SJCRH30 (cell line): ENCODE measurements around the gene TBC1D22A. TPM values are rescaled to one million over a fixed set of nuclear protein-coding genes. Genes with fewer than 3 reads are reported as not detected.

Experiments
- DNase-seq, 2 experiments: peaks; one replicate each; pipeline ENCODE4 v3.0.0-alpha.2; 2015 to 2020
- H3K27ac ChIP-seq: fragments of 250-450 bp; sonication (Bioruptor Pico); 2 replicates; pipeline ENCODE4 v1.5.1; 2020; ENCODE audit warnings: mild to moderate bottlenecking, moderate library complexity
- H3K27me3 ChIP-seq: fragments of 250-450 bp; sonication (Bioruptor Pico); 2 replicates; pipeline ENCODE4 v1.5.1; 2020; ENCODE audit warnings: mild to moderate bottlenecking, moderate library complexity
- H3K36me3 ChIP-seq: fragments of 250-450 bp; sonication (Bioruptor Pico); 2 replicates; pipeline ENCODE4 v1.5.1; 2020; ENCODE audit warnings: mild to moderate bottlenecking, moderate library complexity
- H3K4me1 ChIP-seq: fragments of 250-450 bp; sonication (Bioruptor Pico); 2 replicates; pipeline ENCODE4 v1.5.1; 2020; ENCODE audit warnings: mild to moderate bottlenecking, moderate library complexity
- H3K4me3 ChIP-seq: fragments of 250-450 bp; sonication (Bioruptor Pico); 2 replicates; pipeline ENCODE4 v1.5.1; 2020; ENCODE audit warnings: mild to moderate bottlenecking, moderate library complexity
- H3K9me3 ChIP-seq: fragments of 250-450 bp; sonication (Bioruptor Pico); replicated peaks from 2 replicates; pipeline ENCODE4 v1.5.1; 2020; ENCODE audit warnings: mild to moderate bottlenecking, moderate library complexity
- total RNA-seq: library from RNA; depleted of rRNA; stranded (reverse); fragments of >200 nt; shearing (Covaris generic); gene quantifications from 2 replicates; pipeline ENCODE4 v1.2.3, GENCODE V29; 2014

Gene TBC1D22A
- total RNA-seq, 1 experiment from 2014 or later: 8.9 TPM

GRCh38 chr22:47039356-47039755 is 276.9 kb downstream of the TBC1D22A start:
- no peaks in the 10 kb centered on the region for H3K27me3 ChIP-seq
- no peaks in the 10 kb centered on the region for H3K4me1 ChIP-seq
- no peak overlapping the region for H3K4me3 ChIP-seq
- H3K27ac ChIP-seq: no peak overlapping the region
- no peaks in the 10 kb centered on the region for H3K36me3 ChIP-seq
- H3K9me3 ChIP-seq: no peaks in the 10 kb centered on the region
- DNase-seq: no peak

DNA sequence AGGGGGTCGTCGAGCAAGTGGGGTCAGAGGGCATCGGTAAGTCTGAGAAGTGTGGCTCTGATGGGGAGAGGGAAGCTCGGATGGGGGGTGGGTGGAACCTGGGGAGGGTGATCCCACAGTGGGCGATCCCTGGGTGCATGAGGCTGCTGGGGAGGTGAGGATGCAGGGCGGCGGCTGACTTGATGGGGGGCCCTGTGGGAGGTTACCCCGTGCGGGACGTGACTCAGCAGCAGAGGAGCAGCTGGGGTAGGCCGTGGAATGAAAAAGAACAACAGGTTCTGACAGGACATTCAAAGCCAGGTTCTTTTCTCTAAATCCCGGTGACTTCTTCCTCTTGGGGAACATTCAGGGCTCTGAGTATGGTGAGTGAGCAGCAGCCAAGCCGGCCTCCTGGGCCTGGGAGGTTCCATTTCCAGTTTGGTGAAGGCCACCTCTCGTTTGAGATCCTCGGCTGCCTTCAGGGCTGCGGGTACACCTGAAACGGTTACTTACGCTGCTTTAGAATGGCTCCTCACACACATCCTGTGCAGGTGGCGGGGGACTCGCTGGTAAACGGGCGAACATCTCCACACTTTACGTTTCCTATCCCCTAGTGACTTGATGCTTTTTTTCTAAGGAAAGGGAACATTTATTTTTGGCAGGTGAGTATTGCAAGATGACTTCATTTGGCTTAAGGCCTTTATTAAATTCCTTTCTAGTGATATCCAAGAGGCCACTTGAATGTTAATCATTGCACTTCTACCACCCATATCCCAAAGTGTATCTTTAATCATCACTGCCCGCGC is 278.2 kb downstream of the TBC1D22A start:
- Histone ChIP-seq H3K27ac (no peak overlapping the region), H3K36me3 (no peaks in the 10 kb centered on the region), H3K4me3 (no peak overlapping the region), H3K27me3 (no peaks in the 10 kb centered on the region), H3K4me1 (no peaks in the 10 kb centered on the region), H3K9me3 (no peaks in the 10 kb centered on the region)
- DNase-seq: no peak

- no peak overlapping the region for H3K4me3 ChIP-seq
- H3K4me1 ChIP-seq: no peaks in the 10 kb centered on the region
- no peaks in the 10 kb centered on the region for H3K27me3 ChIP-seq
- DNase-seq: no peak
- H3K9me3 ChIP-seq: no peaks in the 10 kb centered on the region
- H3K27ac ChIP-seq: no peak overlapping the region
- no peaks in the 10 kb centered on the region for H3K36me3 ChIP-seq
Measured at GRCh38 chr22:47041271-47042115, 279.0 kb downstream of the TBC1D22A start.

- Histone ChIP-seq H3K9me3 (no peaks in the 10 kb centered on the region), H3K27me3 (no peaks in the 10 kb centered on the region), H3K4me1 (no peaks in the 10 kb centered on the region), H3K4me3 (no peak overlapping the region), H3K36me3 (no peaks in the 10 kb centered on the region), H3K27ac (no peak overlapping the region)
- DNase-seq: no peak
Measured at GRCh38 chr22:47042116-47042825, 279.8 kb downstream of the TBC1D22A start.

- no peak overlapping the region for H3K4me3 ChIP-seq
- no peak for DNase-seq
Measured at GRCh38 chr22:47042861-47043496, 280.5 kb downstream of the TBC1D22A start.

GRCh38 chr22:47043835-47044721 is 281.6 kb downstream of the TBC1D22A start:
- peak in 1 of 2 experiments; percentile 9 for DNase-seq
- no peak overlapping the region for H3K4me3 ChIP-seq
- H3K36me3 ChIP-seq: no peaks in the 10 kb centered on the region
- no peaks in the 10 kb centered on the region for H3K4me1 ChIP-seq
- no peaks in the 10 kb centered on the region for H3K9me3 ChIP-seq
- no peaks in the 10 kb centered on the region for H3K27me3 ChIP-seq
- no peak overlapping the region for H3K27ac ChIP-seq

More at GRCh38 chr22:47042861-47043496, 280.5 kb downstream of the TBC1D22A start:
- H3K27ac ChIP-seq: no peak overlapping the region
- H3K4me1 ChIP-seq: no peaks in the 10 kb centered on the region
- no peaks in the 10 kb centered on the region for H3K36me3 ChIP-seq
- H3K27me3 ChIP-seq: no peaks in the 10 kb centered on the region
- no peaks in the 10 kb centered on the region for H3K9me3 ChIP-seq

- H3K9me3 ChIP-seq: no peaks in the 10 kb centered on the region
- H3K36me3 ChIP-seq: no peaks in the 10 kb centered on the region
- H3K4me1 ChIP-seq: no peaks in the 10 kb centered on the region
- H3K4me3 ChIP-seq: no peak overlapping the region
- no peak overlapping the region for H3K27ac ChIP-seq
- DNase-seq: no peak
- H3K27me3 ChIP-seq: no peaks in the 10 kb centered on the region
Measured at GRCh38 chr22:47044722-47045535, 282.5 kb downstream of the TBC1D22A start.

- H3K9me3 ChIP-seq: no peaks in the 10 kb centered on the region
- no peaks in the 10 kb centered on the region for H3K36me3 ChIP-seq
- H3K27ac ChIP-seq: no peak overlapping the region
- no peaks in the 10 kb centered on the region for H3K4me1 ChIP-seq
- H3K4me3 ChIP-seq: no peak overlapping the region
- H3K27me3 ChIP-seq: no peaks in the 10 kb centered on the region
- no peak for DNase-seq
Measured at GRCh38 chr22:47045691-47046410, 283.4 kb downstream of the TBC1D22A start.

GRCh38 chr22:47046411-47047065 is 284.1 kb downstream of the TBC1D22A start:
- no peak overlapping the region for H3K4me3 ChIP-seq
- H3K36me3 ChIP-seq: no peaks in the 10 kb centered on the region
- no peak for DNase-seq
- no peaks in the 10 kb centered on the region for H3K27me3 ChIP-seq
- H3K4me1 ChIP-seq: no peaks in the 10 kb centered on the region
- no peaks in the 10 kb centered on the region for H3K9me3 ChIP-seq
- no peak overlapping the region for H3K27ac ChIP-seq

DNA sequence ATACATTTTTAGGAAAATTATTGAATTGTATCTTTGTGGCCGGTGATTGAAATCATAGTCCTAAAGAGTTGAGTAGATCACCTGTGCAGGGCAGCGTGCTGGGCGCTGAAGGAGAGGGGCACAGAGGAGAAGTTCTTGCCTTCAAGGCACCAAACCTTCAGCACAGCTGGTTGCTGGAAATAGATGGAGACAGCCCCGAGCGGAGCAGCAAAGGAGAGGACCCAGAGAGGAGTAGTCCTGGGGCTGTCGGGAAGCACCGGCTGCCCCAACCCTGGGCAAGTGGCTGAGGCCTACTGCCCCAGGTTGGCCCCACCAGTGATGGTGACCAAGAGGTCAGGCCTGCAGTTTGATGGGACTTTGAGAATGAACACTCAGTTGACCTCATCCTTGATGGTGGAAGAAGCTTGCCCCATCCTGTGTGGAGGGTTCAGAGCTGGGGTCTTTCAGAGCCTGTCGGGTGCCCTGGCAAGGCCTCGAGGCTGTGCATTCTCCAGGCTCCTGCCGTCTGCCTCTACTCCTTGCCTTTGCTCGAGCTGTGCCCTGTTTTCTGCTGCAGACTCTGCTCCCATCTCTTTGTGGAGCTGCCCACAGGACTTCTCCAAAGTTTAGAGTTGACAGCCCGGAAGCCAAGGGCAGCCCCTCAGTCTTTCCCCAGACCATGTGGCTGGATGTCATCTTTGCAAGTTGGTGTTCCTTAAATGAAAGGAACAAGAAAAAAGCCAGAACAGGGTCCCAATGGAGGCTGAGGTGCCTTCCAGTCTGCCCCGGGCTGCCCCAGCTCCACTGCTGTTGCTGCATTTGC is 285.1 kb downstream of the TBC1D22A start:
- no peaks in the 10 kb centered on the region for H3K36me3 ChIP-seq
- no peaks in the 10 kb centered on the region for H3K27me3 ChIP-seq
- no peak for DNase-seq
- H3K9me3 ChIP-seq: no peaks in the 10 kb centered on the region
- no peak overlapping the region for H3K4me3 ChIP-seq
- no peaks in the 10 kb centered on the region for H3K4me1 ChIP-seq
- H3K27ac ChIP-seq: no peak overlapping the region

DNA sequence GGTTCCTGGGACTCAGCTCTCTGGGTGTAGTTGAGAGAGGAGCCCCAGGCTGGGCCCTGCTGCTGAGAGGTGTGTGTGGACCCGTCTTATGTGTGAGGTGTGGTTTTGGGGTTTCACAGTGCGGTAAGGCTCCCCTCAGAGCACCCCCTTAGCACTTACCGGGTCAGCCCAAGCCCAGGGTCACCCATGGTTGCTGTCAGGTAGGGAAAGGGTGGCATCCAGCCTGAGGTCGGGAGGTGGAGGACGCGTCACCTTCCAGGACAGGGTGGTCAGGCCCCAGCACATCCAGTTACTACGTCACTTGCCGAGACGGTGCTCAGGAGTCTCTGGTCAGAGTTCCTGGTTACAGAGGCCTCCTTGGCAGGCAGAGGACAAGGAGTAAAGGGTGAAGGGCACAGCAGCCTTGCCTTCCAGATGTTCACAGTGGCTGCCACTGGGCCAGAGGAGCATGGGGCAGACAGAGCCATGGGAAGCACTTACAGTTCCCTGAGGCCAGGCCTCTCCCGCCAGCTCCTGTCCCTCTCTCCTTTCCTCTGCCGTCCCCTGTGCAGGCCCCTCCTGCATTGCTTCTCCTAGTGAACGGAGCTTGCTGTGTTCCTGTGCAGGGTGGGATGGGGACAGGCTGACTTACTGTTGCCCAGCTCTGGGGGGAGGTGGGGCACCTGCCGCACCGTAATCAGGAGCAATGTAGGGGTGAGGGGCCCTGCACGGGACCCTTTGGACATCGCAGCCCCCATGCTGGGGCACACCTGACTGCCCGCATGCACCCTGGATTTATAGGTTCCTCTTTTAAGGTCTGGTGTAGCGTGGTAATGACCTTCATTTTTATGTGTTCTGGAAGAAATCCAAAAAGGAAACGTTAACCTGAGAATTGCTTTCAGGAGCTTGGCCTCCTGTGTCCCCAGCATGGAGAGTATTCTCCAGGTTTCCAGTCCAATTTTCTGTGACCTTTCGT is 285.9 kb downstream of the TBC1D22A start:
- H3K4me3 ChIP-seq: no peak overlapping the region
- no peaks in the 10 kb centered on the region for H3K27me3 ChIP-seq
- no peaks in the 10 kb centered on the region for H3K9me3 ChIP-seq
- no peaks in the 10 kb centered on the region for H3K36me3 ChIP-seq
- DNase-seq: no peak
- no peaks in the 10 kb centered on the region for H3K4me1 ChIP-seq
- no peak overlapping the region for H3K27ac ChIP-seq
